ENCODE data around the gene PRKCH. TPM values are rescaled to one million over a fixed set of nuclear protein-coding genes. Genes with fewer than 3 reads are reported as not detected.

PRKCH gene
- total and polyA plus RNA-seq, 2 donors (not counting 3 experiments of a cell fraction or from before 2014, with no cell fraction given), result 97.7 to 103 TPM

DNA sequence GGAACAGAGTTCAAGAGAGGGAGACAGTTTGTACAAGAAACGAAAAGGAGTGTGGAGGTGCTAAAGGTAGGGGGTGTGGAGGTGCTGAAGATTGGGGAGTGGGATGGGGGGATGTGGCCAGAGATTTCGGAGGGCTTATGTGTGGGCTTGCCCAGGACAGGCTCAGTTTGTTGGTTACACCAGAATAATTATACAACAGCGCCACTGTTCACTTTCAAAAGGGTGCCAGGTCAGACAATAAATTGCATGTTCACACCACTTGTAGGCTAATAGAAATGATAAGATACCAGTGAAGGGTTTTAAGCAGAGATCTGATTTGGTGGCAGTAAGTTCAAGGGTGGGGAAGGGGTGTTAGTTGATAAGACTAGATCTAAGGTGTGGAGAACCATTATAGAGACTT is 75.3 kb downstream of the PRKCH start:
- FAIRE-seq (no peak), DNase-seq (ENCODE audit: low read depth, low spot score) (no peak)
- H3K79me2 ChIP-seq (ENCODE audit: control insufficient read depth, insufficient read depth, low read length), result peaks cover 62% of the 10 kb centered on the region
- ChIA-PET CTCF (interaction anchor here (0.8 kb wide), 1 partner anchor 14 kb away, joined by 4 read pairs; no protein-coding TSS in a partner anchor), POLR2A (no interaction called here)
- H3K27me3 ChIP-seq (ENCODE audit: control insufficient read depth in 2 of 2, insufficient read depth in 2 of 2, low read length in 2 of 2), result no peaks in the 10 kb centered on the region
- H3K27ac ChIP-seq (ENCODE audit: insufficient read depth, low read depth, low read length), result no peak overlapping the region
- intact Hi-C loops (cut with micrococcal nuclease), result no loop called here
- no peaks in the 10 kb centered on the region for H3K9me3 ChIP-seq (replicated peaks; ENCODE audit: control insufficient read depth, insufficient read depth, low read length)
- H3K4me1 ChIP-seq (ENCODE audit: control insufficient read depth, extremely low read depth, insufficient read depth, low read length), result no peaks in the 10 kb centered on the region
- dilution Hi-C loops (cut with MboI; ENCODE audit: extremely low pct_ligation_motif_present, low sequenced_read_pairs), result no loop called here
- H3K4me2 ChIP-seq (ENCODE audit: insufficient read depth, low read length), result no peak overlapping the region
- H2AFZ ChIP-seq (ENCODE audit: low read depth, low read length), result no peak overlapping the region
- no peak overlapping the region for H3K9ac ChIP-seq (replicated peaks; ENCODE audit: extremely low read depth, insufficient read depth, low read length)
- TF ChIP-seq, protein P1, sequence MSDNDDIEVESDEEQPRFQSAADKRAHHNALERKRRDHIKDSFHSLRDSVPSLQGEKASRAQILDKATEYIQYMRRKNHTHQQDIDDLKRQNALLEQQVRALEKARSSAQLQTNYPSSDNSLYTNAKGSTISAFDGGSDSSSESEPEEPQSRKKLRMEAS (IDR thresholded peaks at IDR 0.05; ENCODE audit: insufficient read depth, insufficient read length), result no peak
- TF ChIP-seq GATA2 (IDR thresholded peaks at IDR 0.05; ENCODE audit: insufficient read depth, insufficient read length, low read depth, low read length) (no peak), JUN (IDR thresholded peaks at IDR 0.05; ENCODE audit: borderline replicate concordance, insufficient read depth, insufficient read length, low read depth) (no peak), POLR2A (IDR thresholded peaks at IDR 0.05; ENCODE audit: low read depth, low read length) (no peak), FOS (IDR thresholded peaks at IDR 0.05; ENCODE audit: borderline replicate concordance, insufficient read depth, low read length) (no peak), MYC (IDR thresholded peaks at IDR 0.05; ENCODE audit: low read depth, low read length) (no peak)
- TF ChIP-seq, protein P2, sequence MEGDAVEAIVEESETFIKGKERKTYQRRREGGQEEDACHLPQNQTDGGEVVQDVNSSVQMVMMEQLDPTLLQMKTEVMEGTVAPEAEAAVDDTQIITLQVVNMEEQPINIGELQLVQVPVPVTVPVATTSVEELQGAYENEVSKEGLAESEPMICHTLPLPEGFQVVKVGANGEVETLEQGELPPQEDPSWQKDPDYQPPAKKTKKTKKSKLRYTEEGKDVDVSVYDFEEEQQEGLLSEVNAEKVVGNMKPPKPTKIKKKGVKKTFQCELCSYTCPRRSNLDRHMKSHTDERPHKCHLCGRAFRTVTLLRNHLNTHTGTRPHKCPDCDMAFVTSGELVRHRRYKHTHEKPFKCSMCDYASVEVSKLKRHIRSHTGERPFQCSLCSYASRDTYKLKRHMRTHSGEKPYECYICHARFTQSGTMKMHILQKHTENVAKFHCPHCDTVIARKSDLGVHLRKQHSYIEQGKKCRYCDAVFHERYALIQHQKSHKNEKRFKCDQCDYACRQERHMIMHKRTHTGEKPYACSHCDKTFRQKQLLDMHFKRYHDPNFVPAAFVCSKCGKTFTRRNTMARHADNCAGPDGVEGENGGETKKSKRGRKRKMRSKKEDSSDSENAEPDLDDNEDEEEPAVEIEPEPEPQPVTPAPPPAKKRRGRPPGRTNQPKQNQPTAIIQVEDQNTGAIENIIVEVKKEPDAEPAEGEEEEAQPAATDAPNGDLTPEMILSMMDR (IDR thresholded peaks at IDR 0.05; ENCODE audit: extremely low read depth in 1 of 2, insufficient read depth in 1 of 2, low read depth in 1 of 2, low read length in 2 of 2), result no peak
- H3K4me3 ChIP-seq (replicated peaks in 1 of 3; ENCODE audit: insufficient read depth in 1 of 3, low read depth in 1 of 3, low read length in 3 of 3), result no peak overlapping the region
- H4K20me1 ChIP-seq (replicated peaks; ENCODE audit: control insufficient read depth, extremely low read depth, insufficient read depth, low read length), result peaks cover 2% of the 10 kb centered on the region
- no TSS peak for BruUV-seq (replicated peaks)
- no peaks in the 10 kb centered on the region for H3K9me1 ChIP-seq (replicated peaks; ENCODE audit: control insufficient read depth, extremely low read depth, insufficient read depth, low read length)
- peaks cover 4 to 7% of the 10 kb centered on the region in 2 experiments for H3K36me3 ChIP-seq (ENCODE audit: control insufficient read depth in 2 of 2, extremely low read depth in 1 of 2, insufficient read depth in 2 of 2, low read length in 2 of 2)
